ENCODE data around the gene WWOX. TPM values are rescaled to one million over a fixed set of nuclear protein-coding genes. Genes with fewer than 3 reads are reported as not detected.

Gene WWOX
- total and polyA plus RNA-seq, 2 of the 4 experiments (the other 2 are of a cell fraction), result 2.7 to 5.4 TPM

DNA sequence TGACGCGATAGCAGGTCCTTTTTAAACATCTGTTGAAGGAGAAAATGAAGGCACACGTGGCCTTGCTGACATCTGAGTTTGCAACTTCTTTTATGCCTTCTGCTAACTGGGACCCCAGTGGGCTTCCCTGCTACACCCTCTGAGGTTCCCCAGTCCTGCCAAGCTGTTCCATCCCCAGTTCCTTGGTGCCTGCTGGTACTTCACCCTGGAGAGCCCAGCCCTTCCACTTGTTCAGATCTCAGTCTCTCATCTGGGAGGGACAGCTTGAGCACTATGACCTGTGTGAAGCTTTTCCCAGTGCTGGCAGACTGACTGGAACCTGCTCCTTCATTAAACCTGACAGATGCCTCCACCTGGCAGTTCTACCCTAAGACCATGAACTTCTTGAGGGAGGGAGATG is 95.5 kb downstream of the WWOX start:
- H2BK120ac ChIP-seq (ENCODE audit: low read depth, low read length), result no peak overlapping the region
- TF ChIP-seq MAZ (IDR thresholded peaks at IDR 0.05; ENCODE audit: borderline replicate concordance, low read depth, low read length) (no peak), BHLHE40 (IDR thresholded peaks at IDR 0.05; ENCODE audit: low read depth, low read length) (no peak), RCOR1 (IDR thresholded peaks at IDR 0.05; ENCODE audit: insufficient replicate concordance, low read length) (no peak), FOS (IDR thresholded peaks at IDR 0.05; ENCODE audit: low read depth, low read length) (no peak), CTCF (conservative IDR thresholded peaks at IDR 0.05; ENCODE audit: low read depth, low read length) (no peak), POLR2A (IDR thresholded peaks at IDR 0.05; ENCODE audit: low read depth, low read length) (no peak), USF2 (IDR thresholded peaks at IDR 0.05; ENCODE audit: low read depth, low read length) (no peak), RFX5 (IDR thresholded peaks at IDR 0.05; ENCODE audit: low read depth, low read length) (no peak), CHD1 (IDR thresholded peaks at IDR 0.05; ENCODE audit: low read depth, low read length) (no peak), SMC3 (IDR thresholded peaks at IDR 0.05; ENCODE audit: low read depth, low read length) (no peak)
- H3K4me3 ChIP-seq (ENCODE audit: insufficient read depth, low read depth, low read length), result no peak overlapping the region
- H3K9ac ChIP-seq (ENCODE audit: low read depth, low read length), result no peak overlapping the region
- no peak overlapping the region for H2AK9ac ChIP-seq (replicated peaks; ENCODE audit: low read depth, low read length, poor library complexity)
- DNase-seq (no peak), ATAC-seq (ENCODE audit: low read depth) (no peak)
- no peak overlapping the region for H4K8ac ChIP-seq (ENCODE audit: low read depth in 2 of 2, low read length in 2 of 2)
- CTCF ChIA-PET, result interaction anchor here (0.6 kb wide), 1 partner anchor 1804 kb away, joined by 6 read pairs; no protein-coding TSS in a partner anchor
- in situ Hi-C loops (cut with MboI; ENCODE audit: low sequenced_read_pairs) (no loop called here), intact Hi-C loops (cut with micrococcal nuclease) (no loop called here), dilution Hi-C loops (cut with HindIII; ENCODE audit: low sequenced_read_pairs, unreplicated experiment) (no loop called here)
- no peak overlapping the region for H3K4me2 ChIP-seq (ENCODE audit: low read depth, low read length)
- no peak overlapping the region for H3K14ac ChIP-seq (replicated peaks; ENCODE audit: low read depth, low read length)
- no peaks in the 10 kb centered on the region for H3K4me1 ChIP-seq (ENCODE audit: control insufficient read depth, insufficient read depth, low read length)
- no peak overlapping the region for H3K18ac ChIP-seq (ENCODE audit: low read depth, low read length)
- no peak overlapping the region for H2AK5ac ChIP-seq (ENCODE audit: low read depth, low read length)
- H3K27me3 ChIP-seq (ENCODE audit: control insufficient read depth, insufficient read depth, low read length), result peaks cover 2% of the 10 kb centered on the region; the same call in 1 of the 2 replicates
- POLR2A ChIA-PET (ENCODE audit: unreplicated experiment), result no interaction called here
- H3K9me3 ChIP-seq (ENCODE audit: control insufficient read depth, insufficient read depth, low read length), result peaks cover 2% of the 10 kb centered on the region; the same call in 1 of the 2 replicates
- no peak overlapping the region for H2AFZ ChIP-seq (replicated peaks; ENCODE audit: low read length, poor library complexity)
- H3K36me3 ChIP-seq (ENCODE audit: control insufficient read depth, insufficient read depth, low read length), result no peaks in the 10 kb centered on the region
- no peaks in the 10 kb centered on the region for H3K9me1 ChIP-seq (ENCODE audit: insufficient read depth, low read length)
- H4K5ac ChIP-seq (ENCODE audit: low read depth, low read length), result no peak overlapping the region
- H4K20me1 ChIP-seq (ENCODE audit: insufficient read depth, low read length), result no peaks in the 10 kb centered on the region
- H4K91ac ChIP-seq (ENCODE audit: insufficient read depth, low read depth, low read length), result no peak overlapping the region
- no peak overlapping the region for H3K27ac ChIP-seq (ENCODE audit: insufficient read depth, low read length)
- H2BK20ac ChIP-seq (ENCODE audit: low read depth, low read length), result no peak overlapping the region
- no peak overlapping the region for H3K23ac ChIP-seq (ENCODE audit: low read depth, low read length)
- BruUV-seq (replicated peaks), result no TSS peak
- H2BK15ac ChIP-seq (ENCODE audit: low read depth, low read length), result no peak overlapping the region
- H3K79me1 ChIP-seq (ENCODE audit: low read depth in 1 of 2, low read length in 2 of 2), result no peaks in the 10 kb centered on the region
- 86% methylated on average over 3 of the region's 3 CpGs; no CpG with 5 or more reads in 1 of the 2 experiments for WGBS, 2 experiments (ENCODE audit: extremely low coverage in 2 of 2, insufficient read length in 1 of 2)
- no peak overlapping the region for H3K4ac ChIP-seq (ENCODE audit: low read depth, low read length)
- H2BK5ac ChIP-seq (ENCODE audit: low read depth, low read length, poor library complexity, severe bottlenecking), result no peak overlapping the region
- no peak overlapping the region for H3K56ac ChIP-seq (ENCODE audit: extremely low read depth, insufficient read depth, low read length)
